Adrenal gland (tissue), 5 donors: Measurements from ENCODE around the gene MYOT.

ENCODE experiments used
- CTCF ChIP-seq, 6 experiments: fragments of 450-650 bp in 4 of 6; fragments of 200-600 bp in 2 of 6; sonication (generic) in 1 of 6; IDR thresholded peaks; 1 replicate in 5 of 6; 2 replicates in 1 of 6; pipeline versions ENCODE4 v1.5.1 to v1.8.0; 2016 to 2021; ENCODE audit warnings: antibody characterized with exemption in 6 of 6, mild to moderate bottlenecking in 2 of 6, moderate library complexity in 1 of 6
- POLR2A ChIP-seq, 2 donors: fragments of 450-650 bp; IDR thresholded peaks; one replicate each; pipeline ENCODE4 v1.6.1; 2017; ENCODE audit warnings: antibody characterized with exemption in 2 of 2, mild to moderate bottlenecking in 2 of 2, moderate library complexity in 1 of 2
- donor health status: DM: no; HTN: no; CAD: no.

GRCh38 chr5:137856201-137856600 lies 11.5 kb upstream of the MYOT start:
- TF ChIP-seq CTCF (IDR thresholded peaks at IDR 0.05) (no peak), POLR2A (IDR thresholded peaks at IDR 0.05) (no peak)
